DND-41 (cell line): Measurements from ENCODE around the gene WDR59.

Experiments
- CTCF ChIP-seq: IDR thresholded peaks from 2 replicates; pipeline ENCODE4 v1.5.1; 2012; ENCODE audit warnings: borderline replicate concordance, low read length, moderate library complexity, mild to moderate bottlenecking; ENCODE audit not compliant: poor library complexity, severe bottlenecking; ENCODE audit errors: extremely low read depth
- EZH2 ChIP-seq: IDR thresholded peaks from 3 replicates; pipeline ENCODE4 v1.6.1; 2012; ENCODE audit warnings: borderline replicate concordance, low read depth, mild to moderate bottlenecking, moderate library complexity, low read length, inconsistent platforms; ENCODE audit not compliant: severe bottlenecking

- TF ChIP-seq CTCF, result no peak
- no peak for TF ChIP-seq EZH2
Observed at GRCh38 chr16:74903901-74904678, 80.8 kb downstream of the WDR59 start.
